ENCODE measurements around the gene GABRB1.

Gene GABRB1

DNA sequence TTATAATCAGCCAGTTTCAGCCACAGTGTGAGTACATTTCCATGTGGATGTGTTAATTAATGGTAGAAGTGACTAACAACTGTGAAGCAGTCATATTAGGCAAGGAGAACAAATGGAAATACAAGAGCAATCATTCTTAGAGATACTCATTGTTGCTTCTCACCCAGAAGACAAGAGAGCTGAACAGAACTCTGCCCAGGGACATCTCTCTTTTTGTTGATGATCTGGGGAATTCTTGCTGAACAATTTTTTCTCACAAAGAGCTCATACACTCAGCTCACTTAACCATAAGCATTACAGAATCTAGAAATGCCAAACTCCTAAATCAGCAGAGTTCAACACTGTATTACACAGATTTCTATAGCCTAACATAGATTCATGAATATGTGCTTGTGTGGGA lies 282.0 kb downstream of the GABRB1 start:
- no peaks in the 10 kb centered on the region for H3K4me1 ChIP-seq (ENCODE audit: control insufficient read depth, insufficient read depth, low read depth, low read length)
- no peak overlapping the region for H3K4ac ChIP-seq (ENCODE audit: low read depth in 1 of 2, low read length in 2 of 2)
- H2AFZ ChIP-seq (ENCODE audit: low read depth, low read length): no peak overlapping the region
- no peak overlapping the region for H3K23ac ChIP-seq (ENCODE audit: low read length in 2 of 2)
- H3K9me3 ChIP-seq (ENCODE audit: control insufficient read depth, low read length): no peaks in the 10 kb centered on the region
- no peaks in the 10 kb centered on the region for H3K36me3 ChIP-seq (ENCODE audit: control insufficient read depth in 1 of 2, insufficient read depth in 2 of 2, low read depth in 1 of 2, low read length in 2 of 2)
- H3K4me3 ChIP-seq (ENCODE audit: insufficient read depth in 1 of 2, low read depth in 1 of 2, low read length in 2 of 2): no peak overlapping the region
- DNase-seq: peak; percentile 2
- no peak overlapping the region for H3K9ac ChIP-seq (ENCODE audit: low read length)
- H3K79me1 ChIP-seq (replicated peaks; ENCODE audit: low read length, poor library complexity, severe bottlenecking): no peaks in the 10 kb centered on the region
- no peak overlapping the region for H3K4me2 ChIP-seq (ENCODE audit: low read length, poor library complexity, severe bottlenecking)
- no peak overlapping the region for H4K91ac ChIP-seq (ENCODE audit: low read length)
- H4K8ac ChIP-seq (ENCODE audit: low read length): no peak overlapping the region
- no peak overlapping the region for H3K14ac ChIP-seq (ENCODE audit: low read length in 2 of 2)
- no peak overlapping the region for H2BK5ac ChIP-seq (ENCODE audit: low read depth, low read length, poor library complexity, severe bottlenecking)
- no peak overlapping the region for H3K18ac ChIP-seq (ENCODE audit: low read depth in 1 of 2, low read length in 2 of 2)
- H2BK120ac ChIP-seq (ENCODE audit: low read depth, low read length): no peak overlapping the region
- no peak overlapping the region for H2BK15ac ChIP-seq (ENCODE audit: low read depth, poor library complexity, severe bottlenecking)
- H2AK5ac ChIP-seq (ENCODE audit: low read length, severe bottlenecking): no peak overlapping the region
- no peaks in the 10 kb centered on the region for H3K27me3 ChIP-seq (ENCODE audit: control insufficient read depth in 1 of 2, insufficient read depth in 1 of 2, low read length in 2 of 2)
- H3K27ac ChIP-seq (ENCODE audit: low read length, poor library complexity, severe bottlenecking): no peak overlapping the region
- no peak overlapping the region for H2BK12ac ChIP-seq (ENCODE audit: low read length in 2 of 2)

DNA sequence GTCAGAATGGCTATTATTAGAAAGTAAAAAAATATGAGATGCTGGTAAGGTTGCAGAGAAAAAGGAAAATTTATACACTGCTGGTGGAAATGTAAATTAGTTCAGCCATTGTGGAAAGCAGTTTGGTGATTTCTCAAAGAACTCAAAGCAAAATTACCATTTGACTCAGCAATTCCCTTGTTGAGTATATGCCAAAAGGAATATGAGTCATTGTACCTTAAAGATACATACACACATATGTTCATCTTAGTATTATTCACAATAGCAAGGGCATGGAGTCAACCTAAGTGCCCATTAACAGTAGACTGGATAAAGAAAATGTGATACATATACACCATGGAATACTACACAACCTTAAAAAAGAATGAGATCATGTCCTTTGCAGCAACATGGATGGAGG lies 284.0 kb downstream of the GABRB1 start:
- H2BK12ac ChIP-seq (ENCODE audit: low read length in 2 of 2): no peak overlapping the region
- no peak overlapping the region for H2BK120ac ChIP-seq (ENCODE audit: low read depth, low read length)
- DNase-seq: peak; percentile 23
- no peak overlapping the region for H3K9ac ChIP-seq (ENCODE audit: low read length)
- no peaks in the 10 kb centered on the region for H3K9me3 ChIP-seq (ENCODE audit: control insufficient read depth, low read length)
- no peak overlapping the region for H2AFZ ChIP-seq (ENCODE audit: low read depth, low read length)
- H3K4me3 ChIP-seq (ENCODE audit: insufficient read depth in 1 of 2, low read depth in 1 of 2, low read length in 2 of 2): no peak overlapping the region
- H2AK5ac ChIP-seq (ENCODE audit: low read length, severe bottlenecking): no peak overlapping the region
- no peak overlapping the region for H3K27ac ChIP-seq (ENCODE audit: low read length, poor library complexity, severe bottlenecking)
- no peak overlapping the region for H3K18ac ChIP-seq (ENCODE audit: low read depth in 1 of 2, low read length in 2 of 2)
- H3K23ac ChIP-seq (ENCODE audit: low read length in 2 of 2): no peak overlapping the region
- H3K27me3 ChIP-seq (ENCODE audit: control insufficient read depth in 1 of 2, insufficient read depth in 1 of 2, low read length in 2 of 2): no peaks in the 10 kb centered on the region
- no peak overlapping the region for H4K91ac ChIP-seq (ENCODE audit: low read length)
- H3K14ac ChIP-seq (ENCODE audit: low read length in 2 of 2): no peak overlapping the region
- no peaks in the 10 kb centered on the region for H3K79me1 ChIP-seq (replicated peaks; ENCODE audit: low read length, poor library complexity, severe bottlenecking)
- no peak overlapping the region for H3K4me2 ChIP-seq (ENCODE audit: low read length, poor library complexity, severe bottlenecking)
- no peak overlapping the region for H2BK15ac ChIP-seq (ENCODE audit: low read depth, poor library complexity, severe bottlenecking)
- no peak overlapping the region for H3K4ac ChIP-seq (ENCODE audit: low read depth in 1 of 2, low read length in 2 of 2)
- H3K4me1 ChIP-seq (ENCODE audit: control insufficient read depth, insufficient read depth, low read depth, low read length): no peaks in the 10 kb centered on the region
- no peaks in the 10 kb centered on the region for H3K36me3 ChIP-seq (ENCODE audit: control insufficient read depth in 1 of 2, insufficient read depth in 2 of 2, low read depth in 1 of 2, low read length in 2 of 2)
- no peak overlapping the region for H4K8ac ChIP-seq (ENCODE audit: low read length)
- no peak overlapping the region for H2BK5ac ChIP-seq (ENCODE audit: low read depth, low read length, poor library complexity, severe bottlenecking)

DNA sequence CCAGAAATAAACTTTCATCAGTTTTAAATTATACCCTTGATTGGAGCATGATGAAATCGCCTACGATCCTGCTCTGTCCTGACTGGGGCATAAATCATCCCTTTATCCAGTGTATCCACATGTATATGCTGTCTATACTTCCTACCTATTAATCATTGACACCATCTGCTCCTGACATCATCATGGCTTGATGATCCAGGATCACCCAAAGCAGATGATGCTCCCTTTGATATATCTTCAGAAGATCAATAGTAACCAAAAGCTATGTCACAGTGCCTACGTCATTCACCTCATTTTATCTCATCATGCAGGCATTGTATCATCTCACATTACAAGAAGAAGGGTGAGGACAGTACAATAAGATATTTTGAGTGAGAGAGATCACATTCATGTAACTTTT lies 294.7 kb downstream of the GABRB1 start:
- no peak overlapping the region for H2BK5ac ChIP-seq (ENCODE audit: low read depth, low read length, poor library complexity, severe bottlenecking)
- H2BK15ac ChIP-seq (ENCODE audit: low read depth, poor library complexity, severe bottlenecking): no peak overlapping the region
- H3K79me1 ChIP-seq (replicated peaks; ENCODE audit: low read length, poor library complexity, severe bottlenecking): no peaks in the 10 kb centered on the region
- no peak for DNase-seq
- no peak overlapping the region for H3K23ac ChIP-seq (ENCODE audit: low read length in 2 of 2)
- H3K27me3 ChIP-seq (ENCODE audit: control insufficient read depth in 1 of 2, insufficient read depth in 1 of 2, low read length in 2 of 2): no peaks in the 10 kb centered on the region
- no peaks in the 10 kb centered on the region for H3K9me3 ChIP-seq (ENCODE audit: control insufficient read depth, low read length)
- no peak overlapping the region for H3K4ac ChIP-seq (ENCODE audit: low read depth in 1 of 2, low read length in 2 of 2)
- H3K4me1 ChIP-seq (ENCODE audit: control insufficient read depth, insufficient read depth, low read depth, low read length): no peaks in the 10 kb centered on the region
- H4K91ac ChIP-seq (ENCODE audit: low read length): no peak overlapping the region
- H3K9ac ChIP-seq (ENCODE audit: low read length): no peak overlapping the region
- H3K4me2 ChIP-seq (ENCODE audit: low read length, poor library complexity, severe bottlenecking): no peak overlapping the region
- H2AK5ac ChIP-seq (ENCODE audit: low read length, severe bottlenecking): no peak overlapping the region
- WGBS: 91% methylated on average over 2 of the region's 3 CpGs
- H3K18ac ChIP-seq (ENCODE audit: low read depth in 1 of 2, low read length in 2 of 2): no peak overlapping the region
- H4K8ac ChIP-seq (ENCODE audit: low read length): no peak overlapping the region
- H3K27ac ChIP-seq (ENCODE audit: low read length, poor library complexity, severe bottlenecking): no peak overlapping the region
- no peak overlapping the region for H3K14ac ChIP-seq (ENCODE audit: low read length in 2 of 2)
- no peak overlapping the region for H2AFZ ChIP-seq (ENCODE audit: low read depth, low read length)
- H3K4me3 ChIP-seq (ENCODE audit: insufficient read depth in 1 of 2, low read depth in 1 of 2, low read length in 2 of 2): no peak overlapping the region
- H2BK12ac ChIP-seq (ENCODE audit: low read length in 2 of 2): no peak overlapping the region
- H3K36me3 ChIP-seq (ENCODE audit: control insufficient read depth in 1 of 2, insufficient read depth in 2 of 2, low read depth in 1 of 2, low read length in 2 of 2): no peaks in the 10 kb centered on the region
- H2BK120ac ChIP-seq (ENCODE audit: low read depth, low read length): no peak overlapping the region

DNA sequence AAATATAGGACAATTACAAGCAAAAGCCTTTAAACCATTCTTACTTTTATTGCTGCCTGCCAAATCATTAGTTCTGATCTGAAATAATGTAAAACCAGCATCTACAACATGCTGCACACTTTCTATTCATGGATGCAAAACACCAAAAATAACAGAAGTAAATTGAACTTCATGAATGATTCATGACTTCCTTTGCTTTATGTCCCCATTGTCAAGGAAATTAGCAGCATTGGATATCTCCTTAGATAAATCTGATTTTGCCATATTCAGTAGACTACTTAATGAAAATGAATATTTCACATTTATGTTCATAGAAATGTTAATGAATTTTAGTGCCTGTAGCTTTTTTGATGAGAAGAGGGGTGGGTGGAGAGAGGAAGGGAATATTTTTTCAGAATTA lies 299.5 kb downstream of the GABRB1 start:
- no peak overlapping the region for H2AK5ac ChIP-seq (ENCODE audit: low read length, severe bottlenecking)

More for the DNA sequence above, 299.5 kb downstream of the GABRB1 start:
- DNase-seq: no peak
- Histone ChIP-seq H3K27me3 (ENCODE audit: control insufficient read depth in 1 of 2, insufficient read depth in 1 of 2, low read length in 2 of 2) (no peaks in the 10 kb centered on the region), H3K23ac (ENCODE audit: low read length in 2 of 2) (no peak overlapping the region), H2BK120ac (ENCODE audit: low read depth, low read length) (no peak overlapping the region), H3K4me3 (ENCODE audit: insufficient read depth in 1 of 2, low read depth in 1 of 2, low read length in 2 of 2) (no peak overlapping the region), H2BK15ac (ENCODE audit: low read depth, poor library complexity, severe bottlenecking) (no peak overlapping the region), H3K4me2 (ENCODE audit: low read length, poor library complexity, severe bottlenecking) (no peak overlapping the region), H2BK5ac (ENCODE audit: low read depth, low read length, poor library complexity, severe bottlenecking) (no peak overlapping the region), H4K91ac (ENCODE audit: low read length) (no peak overlapping the region), H3K9ac (ENCODE audit: low read length) (no peak overlapping the region), H3K9me3 (ENCODE audit: control insufficient read depth, low read length) (no peaks in the 10 kb centered on the region), H3K4ac (ENCODE audit: low read depth in 1 of 2, low read length in 2 of 2) (no peak overlapping the region), H3K27ac (ENCODE audit: low read length, poor library complexity, severe bottlenecking) (no peak overlapping the region), H3K79me1 (replicated peaks; ENCODE audit: low read length, poor library complexity, severe bottlenecking) (no peaks in the 10 kb centered on the region), H3K4me1 (ENCODE audit: control insufficient read depth, insufficient read depth, low read depth, low read length) (no peaks in the 10 kb centered on the region), H3K36me3 (ENCODE audit: control insufficient read depth in 1 of 2, insufficient read depth in 2 of 2, low read depth in 1 of 2, low read length in 2 of 2) (no peaks in the 10 kb centered on the region), H4K8ac (ENCODE audit: low read length) (no peak overlapping the region), H2BK12ac (ENCODE audit: low read length in 2 of 2) (no peak overlapping the region), H3K18ac (ENCODE audit: low read depth in 1 of 2, low read length in 2 of 2) (no peak overlapping the region), H3K14ac (ENCODE audit: low read length in 2 of 2) (no peak overlapping the region), H2AFZ (ENCODE audit: low read depth, low read length) (no peak overlapping the region)
